ENCODE measurements around the gene NUDT22.

DNA sequence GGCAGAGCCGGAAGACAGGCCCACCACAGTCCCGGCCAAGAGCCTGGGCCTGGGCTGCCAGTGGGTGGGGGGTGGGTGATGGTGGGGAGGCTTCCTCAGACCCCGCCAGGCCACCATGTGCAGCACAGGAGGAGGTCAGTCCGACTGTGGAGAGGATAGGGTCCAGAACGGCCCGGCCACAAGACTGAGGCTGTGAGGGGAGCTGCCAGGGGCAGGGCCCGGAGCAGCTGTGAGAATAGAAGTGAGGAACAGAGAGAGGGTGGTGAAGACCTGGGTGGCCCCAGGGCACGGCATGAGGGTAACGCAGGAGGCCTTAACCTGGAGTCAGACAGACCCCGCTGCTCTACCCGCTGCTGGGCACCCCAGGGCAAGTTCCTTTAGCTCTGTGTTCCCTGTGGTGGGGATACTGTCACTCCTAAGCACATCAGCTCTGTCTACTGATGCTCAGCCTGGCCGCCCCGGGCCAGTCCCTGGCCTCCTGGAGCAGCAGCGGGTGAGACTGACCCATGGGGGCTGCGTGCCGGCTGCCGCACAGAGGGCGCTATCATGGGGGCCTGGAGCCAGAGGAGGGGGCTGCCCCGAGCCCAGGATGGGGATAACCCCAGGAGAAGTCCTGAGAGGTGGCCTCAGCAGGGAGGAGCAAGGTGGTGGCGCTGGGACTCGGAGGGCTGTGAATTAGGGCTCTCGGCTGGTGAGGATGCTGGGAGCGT is 17.8 kb upstream of the NUDT22 start:
- TF ChIP-seq PAX5 (IDR thresholded peaks at IDR 0.05; ENCODE audit: insufficient read depth, low read length, severe bottlenecking) = no peak
- no peak for TF ChIP-seq POLR2A (IDR thresholded peaks at IDR 0.05; ENCODE audit: low read depth, low read length)
